GM12892 (cell line): ENCODE results near the gene IL27RA.

Experiments
- POLR2A ChIP-seq: IDR thresholded peaks from 2 replicates; pipeline ENCODE4 v1.6.1; 2011; ENCODE audit warnings: low read depth, low read length, control low read depth
- TAF1 ChIP-seq: IDR thresholded peaks from 2 replicates; pipeline ENCODE4 v1.6.1; 2011; ENCODE audit warnings: low read depth, mild to moderate bottlenecking, control low read depth, low read length, borderline replicate concordance

DNA sequence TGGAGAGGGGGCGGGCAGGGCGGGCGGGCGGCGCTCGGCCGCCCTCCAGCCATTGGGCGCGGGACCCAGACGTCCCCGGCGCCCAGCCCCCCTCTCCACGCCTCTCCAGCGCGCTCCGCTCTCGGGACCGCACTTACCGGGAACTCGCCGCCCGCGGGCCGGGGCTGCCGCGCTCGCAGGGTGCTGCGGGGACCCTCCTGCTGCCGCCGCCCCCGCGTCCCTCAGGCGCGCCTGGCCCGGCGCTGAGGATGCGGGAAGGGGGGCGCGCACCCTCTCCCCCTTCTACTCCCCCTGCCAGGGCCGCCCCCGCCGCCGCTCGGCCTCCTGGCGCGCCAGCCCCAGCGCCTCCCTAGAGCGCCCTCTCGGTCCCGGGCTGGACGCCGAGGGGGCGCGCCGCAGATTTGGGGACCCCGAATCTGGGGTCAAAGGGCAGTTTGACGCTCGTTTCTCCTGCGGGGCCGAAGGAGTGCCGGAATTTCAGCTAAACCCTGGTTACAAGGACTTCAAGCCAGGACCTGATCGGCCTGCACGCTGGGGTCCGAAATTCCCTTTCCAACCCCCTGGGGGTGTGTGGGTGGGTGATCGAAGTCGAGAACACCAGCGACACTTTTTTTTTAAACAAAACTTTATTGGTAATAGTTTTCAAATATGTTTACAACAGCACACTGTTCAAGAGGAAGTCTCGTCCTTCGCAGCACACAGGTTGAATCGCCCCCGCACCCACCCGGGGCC is 59.7 kb downstream of the IL27RA start:
- TF ChIP-seq POLR2A, result peak; percentile 71; the same call in 1 of the 2 replicates
- 0 out of 2 replicates have a peak, but pooled peaks have one; percentile 16 for TF ChIP-seq TAF1
